Pancreas (tissue), 10 donors: ENCODE data around the gene GPM6B. TPM values are rescaled to one million over a fixed set of nuclear protein-coding genes. Genes with fewer than 3 reads are reported as not detected.

Source experiments
- ATAC-seq, 4 donors: fragments of 200-7000 bp; cut with Tn5 transposase; one replicate each; pipeline versions ENCODE4 v1.8.0 to v1.9.1; 2020; ENCODE audit warnings: mild to moderate bottlenecking in 4 of 4, moderate library complexity in 4 of 4
- DNase-seq, 6 donors: peaks; one replicate each; pipeline ENCODE4 v3.0.0-alpha.2; 2020
- FAIRE-seq: peaks from 2 replicates; lab custom pipeline; 2012; peaks lifted over from hg19 to GRCh38; lab: Jason Lieb, UNC
- H3K27ac ChIP-seq, 4 donors: fragments of 200-600 bp; sonication (generic); 1 replicate in 3 of 4; 2 replicates in 1 of 4; pipeline versions ENCODE4 v1.5.0 to v1.8.0; 2020
- H3K27me3 ChIP-seq, 4 donors: fragments of 200-600 bp; one replicate each; pipeline ENCODE4 v1.8.0; 2021
- H3K36me3 ChIP-seq, 3 donors: fragments of 200-600 bp; sonication (generic) in 1 of 3; one replicate each; pipeline versions ENCODE4 v1.5.0 to v1.8.0; 2020 to 2021
- H3K4me1 ChIP-seq, 3 donors: fragments of 200-600 bp; one replicate each; pipeline ENCODE4 v1.8.0; 2021
- H3K4me3 ChIP-seq, 4 donors: fragments of 200-600 bp; sonication (generic) in 2 of 4; one replicate each; pipeline versions ENCODE4 v1.5.0 to v1.8.0; 2020 to 2021
- H3K9me3 ChIP-seq, 4 donors: fragments of 200-600 bp; one replicate each; pipeline ENCODE4 v1.8.0; 2021
- WGBS, 2 donors: extraction: QIAGEN DNeasy Blood & Tissue Kit; methylation state at CpG; one replicate each; pipeline ENCODE4 v1.1.7; 2013; 5-methylcytosine and 5-hydroxymethylcytosine counted together
- intact Hi-C, 3 donors: fragments of 100-400 bp; cut with DNase I; formaldehyde crosslinking; loops; one replicate each; pipeline versions ENCODE4 v1.11.1 to v1.14.2; 2022
- polyA plus RNA-seq, 2 donors: library from polyadenylated mRNA; stranded (reverse); fragments of 200-250 nt; gene quantifications; one replicate each; pipeline ENCODE4 v1.2.3, GENCODE V29; 2013
- total RNA-seq, 6 donors: library from RNA; stranded (reverse); fragmentation: NEBNext Ultra II Directional in 4 of 6; extraction: Animal tissue kit (Norgen Biotek cat#: 25700) in 4 of 6; gene quantifications; one replicate each; pipeline versions ENCODE4 v1.2.1 to v1.2.4, GENCODE V29; 2021 to 2023
- TF ChIP-seq, protein P1 (sequence below), 4 donors: fragments of 200-600 bp; sonication (generic) in 3 of 4; IDR thresholded peaks; one replicate each; pipeline versions ENCODE4 v1.5.0 to v1.8.0; 2021; ENCODE audit warnings: antibody characterized with exemption in 4 of 4
- donor health status: healthy with polysubstance abuse.
- donor health status: DM: no; HTN: no; CAD: no; lungs with moderate emphysema.
- donor health status: DM: no; HTN: no; CAD: no.
- donor health status: control.
- donor health status: control.
- donor health status: Bipolar disorder and iron deficiency.
- donor health status: DM: yes; HTN: yes; CAD: no.
- donor health status: DM: no; HTN: no; CAD: no.
- donor health status: DM: no; HTN: no; CAD: no.
- donor health status: DM: yes; HTN: yes; CAD: no.

The GPM6B gene
- total and polyA plus RNA-seq, 8 donors, result 0.47 to 3.0 (median 1.5) TPM

DNA sequence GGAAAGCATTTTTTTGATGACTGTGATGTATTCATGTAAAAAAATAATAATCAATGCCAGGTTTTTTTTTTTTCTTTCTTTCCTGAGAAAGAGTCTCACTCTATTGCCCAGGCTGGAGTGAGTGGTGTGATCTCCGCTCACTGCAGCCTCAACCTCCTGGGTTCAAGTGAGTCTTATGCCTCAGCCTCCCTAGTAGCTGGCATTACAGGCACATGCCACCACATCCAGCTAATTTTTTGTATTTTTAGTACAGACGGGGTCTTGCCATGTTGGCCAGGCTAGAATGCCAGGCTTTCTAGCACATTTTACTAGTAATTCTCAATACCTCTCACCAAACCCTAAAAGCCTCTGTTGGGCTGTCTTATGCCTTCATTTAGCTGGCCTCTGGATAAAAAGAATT, 25.7 kb downstream of the GPM6B start:
- Histone ChIP-seq H3K4me3 (no peak overlapping the region), H3K9me3 (no peaks in the 10 kb centered on the region), H3K27me3 (no peaks in the 10 kb centered on the region), H3K4me1 (no peaks in the 10 kb centered on the region), H3K36me3 (no peaks in the 10 kb centered on the region), H3K27ac (no peak overlapping the region)
- no peak for ATAC-seq
- TF ChIP-seq, protein P1, sequence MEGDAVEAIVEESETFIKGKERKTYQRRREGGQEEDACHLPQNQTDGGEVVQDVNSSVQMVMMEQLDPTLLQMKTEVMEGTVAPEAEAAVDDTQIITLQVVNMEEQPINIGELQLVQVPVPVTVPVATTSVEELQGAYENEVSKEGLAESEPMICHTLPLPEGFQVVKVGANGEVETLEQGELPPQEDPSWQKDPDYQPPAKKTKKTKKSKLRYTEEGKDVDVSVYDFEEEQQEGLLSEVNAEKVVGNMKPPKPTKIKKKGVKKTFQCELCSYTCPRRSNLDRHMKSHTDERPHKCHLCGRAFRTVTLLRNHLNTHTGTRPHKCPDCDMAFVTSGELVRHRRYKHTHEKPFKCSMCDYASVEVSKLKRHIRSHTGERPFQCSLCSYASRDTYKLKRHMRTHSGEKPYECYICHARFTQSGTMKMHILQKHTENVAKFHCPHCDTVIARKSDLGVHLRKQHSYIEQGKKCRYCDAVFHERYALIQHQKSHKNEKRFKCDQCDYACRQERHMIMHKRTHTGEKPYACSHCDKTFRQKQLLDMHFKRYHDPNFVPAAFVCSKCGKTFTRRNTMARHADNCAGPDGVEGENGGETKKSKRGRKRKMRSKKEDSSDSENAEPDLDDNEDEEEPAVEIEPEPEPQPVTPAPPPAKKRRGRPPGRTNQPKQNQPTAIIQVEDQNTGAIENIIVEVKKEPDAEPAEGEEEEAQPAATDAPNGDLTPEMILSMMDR (IDR thresholded peaks at IDR 0.05), result no peak
- intact Hi-C loops, result no loop called here
- FAIRE-seq, result no peak
- no peak for DNase-seq
- WGBS, 2 donors, result 88 to 93% methylated on average over 2 of the region's 2 CpGs

DNA sequence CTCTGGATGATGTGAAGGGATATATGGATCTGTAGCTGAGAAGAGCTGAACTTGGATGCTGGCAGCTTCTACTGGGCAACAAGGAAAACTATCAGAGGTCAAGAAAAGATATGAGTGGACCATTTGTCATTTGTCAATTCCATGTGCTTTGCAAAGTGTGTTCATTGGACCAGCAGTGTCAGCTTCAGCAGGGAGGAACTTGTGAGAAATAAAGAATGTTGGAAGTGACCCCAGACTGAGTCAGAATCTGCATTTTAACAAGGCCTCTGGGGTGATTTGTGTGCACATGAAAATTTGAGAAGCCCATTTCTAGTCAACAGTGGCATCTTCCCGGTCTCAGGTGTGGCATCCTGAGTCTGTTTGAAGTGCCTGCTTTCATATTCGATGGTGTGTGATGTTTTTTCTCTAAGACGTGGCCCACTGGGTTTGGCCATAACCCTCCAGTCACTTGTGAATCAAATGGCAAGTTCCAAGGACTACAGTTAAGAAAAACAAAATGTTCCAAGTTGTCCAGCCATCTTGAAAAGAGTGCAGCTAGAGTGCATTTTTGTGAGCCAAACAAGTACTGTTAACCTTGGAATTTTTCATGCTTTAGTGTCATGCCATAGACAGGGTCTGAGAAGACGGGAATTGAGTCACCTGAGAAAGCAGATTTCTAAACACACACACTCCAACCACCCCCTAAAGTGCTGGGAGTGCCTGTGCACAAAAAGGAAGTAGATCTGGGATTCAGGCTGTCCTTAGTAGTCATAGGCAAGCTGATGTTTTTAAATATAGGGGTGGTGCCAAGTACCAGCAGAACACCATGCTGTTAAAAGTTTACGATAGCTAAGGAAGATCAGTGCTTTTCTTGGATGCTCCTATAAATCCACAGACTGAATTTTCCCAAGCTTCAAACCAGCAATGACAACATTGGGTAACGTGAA, 26.4 kb downstream of the GPM6B start:
- TF ChIP-seq, protein P1 (IDR thresholded peaks at IDR 0.05), result no peak
- DNase-seq (no peak), ATAC-seq (no peak), FAIRE-seq (peak; percentile 39)
- H3K4me3 ChIP-seq, result no peak overlapping the region
- no peaks in the 10 kb centered on the region for H3K27me3 ChIP-seq
- no peaks in the 10 kb centered on the region for H3K4me1 ChIP-seq
- H3K9me3 ChIP-seq, result no peaks in the 10 kb centered on the region
- 74 to 76% methylated on average over 6 of the region's 6 CpGs for WGBS, 2 donors
- H3K27ac ChIP-seq, result no peak overlapping the region
- intact Hi-C loops, result no loop called here
- H3K36me3 ChIP-seq, result no peaks in the 10 kb centered on the region

DNA sequence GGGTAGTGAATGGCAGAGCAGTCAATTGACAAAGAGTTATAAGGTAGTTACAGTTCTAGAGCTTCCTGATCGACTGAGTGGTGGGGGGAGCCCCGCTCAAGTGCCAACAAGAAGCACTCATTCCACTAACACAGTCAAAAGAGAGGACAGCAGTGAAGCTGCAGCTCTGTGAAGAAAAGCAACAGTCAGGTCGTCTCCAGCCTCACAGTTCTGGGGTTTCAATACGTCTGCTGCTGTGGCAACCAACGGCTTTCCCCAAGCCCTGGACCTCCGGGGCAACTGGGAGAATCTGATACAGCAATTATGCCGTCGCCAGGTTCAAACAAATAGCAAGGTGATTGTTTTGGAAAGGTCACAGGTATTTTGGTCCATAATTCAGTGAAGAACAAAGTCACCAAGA, 30.8 kb downstream of the GPM6B start:
- TF ChIP-seq, protein P1 (IDR thresholded peaks at IDR 0.05), result no peak
- Histone ChIP-seq H3K27me3 (no peaks in the 10 kb centered on the region), H3K4me1 (no peaks in the 10 kb centered on the region), H3K36me3 (no peaks in the 10 kb centered on the region), H3K27ac (no peak overlapping the region), H3K4me3 (no peak overlapping the region), H3K9me3 (no peaks in the 10 kb centered on the region)
- no peak for FAIRE-seq
- intact Hi-C loops, result no loop called here
- WGBS, 2 donors, result 57 to 61% methylated on average over 8 of the region's 8 CpGs
- DNase-seq, result no peak
- no peak for ATAC-seq

DNA sequence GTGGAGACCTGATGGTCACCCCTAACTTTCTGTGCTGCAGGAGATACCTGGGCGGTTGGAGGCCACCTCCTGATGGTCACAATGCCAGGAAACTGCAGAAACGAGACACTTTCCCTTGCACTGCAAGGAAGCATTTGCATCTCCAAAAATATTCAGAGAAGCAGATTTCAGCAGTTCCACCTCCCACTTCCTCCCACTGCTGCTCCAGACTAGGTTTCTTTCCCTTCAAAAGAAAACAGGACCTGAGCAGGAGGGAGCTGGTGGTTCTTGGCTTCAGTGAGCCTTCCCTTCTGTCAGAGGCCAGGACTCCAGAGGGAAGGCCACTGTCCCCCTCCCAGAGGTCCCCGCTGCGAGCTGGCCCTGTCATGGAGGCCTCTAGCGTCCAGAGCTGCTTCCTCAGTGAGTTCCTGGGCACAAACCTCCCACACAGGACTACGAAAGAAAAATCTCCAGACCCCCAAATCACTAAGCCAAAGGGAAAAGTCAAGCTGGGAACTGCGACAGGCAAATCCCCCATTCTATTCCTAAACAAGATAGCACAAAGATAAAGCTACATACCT, 35.9 kb downstream of the GPM6B start:
- no peak for ATAC-seq
- no peaks in the 10 kb centered on the region for H3K27me3 ChIP-seq
- intact Hi-C loops, result no loop called here
- H3K36me3 ChIP-seq, result peaks cover 0 to 1% (median 0%) of the 10 kb centered on the region in 3 donors
- no peaks in the 10 kb centered on the region for H3K4me1 ChIP-seq
- 68 to 72% methylated on average over 7 of the region's 7 CpGs for WGBS, 2 donors
- no peak for FAIRE-seq
- DNase-seq, result no peak
- TF ChIP-seq, protein P1 (IDR thresholded peaks at IDR 0.05), result no peak
- no peak overlapping the region for H3K4me3 ChIP-seq
- no peak overlapping the region for H3K27ac ChIP-seq
- no peaks in the 10 kb centered on the region for H3K9me3 ChIP-seq

DNA sequence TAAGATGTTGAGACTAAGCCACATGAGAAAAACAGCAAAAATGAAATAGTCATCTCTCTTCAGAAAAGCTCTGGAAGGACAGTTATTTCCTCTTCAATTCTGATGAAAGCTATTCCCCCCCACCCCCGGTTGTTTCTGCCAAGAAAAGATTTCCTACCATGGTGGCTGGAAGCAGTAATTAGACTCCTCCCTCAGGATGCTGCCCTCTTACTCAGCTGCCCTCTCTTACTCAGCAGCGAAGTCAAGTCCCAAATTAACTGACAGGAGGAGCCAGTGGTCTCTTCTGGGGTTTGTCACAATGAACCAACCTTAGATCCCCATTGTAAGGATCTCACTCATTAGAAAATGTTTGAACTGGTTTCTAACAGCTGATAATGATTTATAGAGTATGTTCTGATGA, 38.0 kb downstream of the GPM6B start:
- TF ChIP-seq, protein P1 (IDR thresholded peaks at IDR 0.05), result no peak
- DNase-seq (no peak), FAIRE-seq (no peak), ATAC-seq (no peak)
- H3K27ac ChIP-seq, result no peak overlapping the region
- WGBS, 2 donors, result 50 to 78% methylated on average over 2 of the region's 2 CpGs
- peaks cover 0 to 13% (median 0%) of the 10 kb centered on the region in 3 donors for H3K36me3 ChIP-seq
- no peaks in the 10 kb centered on the region for H3K27me3 ChIP-seq
- H3K9me3 ChIP-seq, result no peaks in the 10 kb centered on the region
- intact Hi-C loops, result no loop called here
- H3K4me3 ChIP-seq, result no peak overlapping the region
- H3K4me1 ChIP-seq, result no peaks in the 10 kb centered on the region
